ENCODE results near the gene REL. TPM values are rescaled to one million over a fixed set of nuclear protein-coding genes. Genes with fewer than 3 reads are reported as not detected.

The REL gene
- total and polyA plus RNA-seq, 9 of the 15 experiments (the other 6 are each of a cell fraction or from before 2014, with no cell fraction given) = 0.63 to 8.6 (median 6.3) TPM

- Histone ChIP-seq H3K27me3 (ENCODE audit: control insufficient read depth in 2 of 2, insufficient read depth in 2 of 2, low read length in 2 of 2) (no peaks in the 10 kb centered on the region), H3K4me3 (no peak overlapping the region), H3K79me2 (ENCODE audit: control insufficient read depth, insufficient read depth, low read length) (no peaks in the 10 kb centered on the region), H3K4me1 (replicated peaks in 1 of 2; ENCODE audit: control insufficient read depth in 2 of 2, insufficient read depth in 2 of 2, low read length in 2 of 2) (peaks cover 4 to 15% of the 10 kb centered on the region in 2 experiments; a peak in 4 of 5 replicates), H3K9me3 (replicated peaks; ENCODE audit: control insufficient read depth, insufficient read depth, low read depth, low read length) (no peaks in the 10 kb centered on the region; the same call in 1 of the 2 replicates), H3K27ac (ENCODE audit: extremely low read depth, low read depth, low read length) (no peak overlapping the region), H2AFZ (ENCODE audit: low read depth, low read length) (0 out of 2 replicates have a peak overlapping the region, but pooled peaks have one; percentile 33), H4K20me1 (replicated peaks; ENCODE audit: control insufficient read depth, insufficient read depth, low read length) (no peaks in the 10 kb centered on the region), H3K9ac (ENCODE audit: insufficient read depth in 1 of 2, low read depth in 2 of 2, low read length in 2 of 2) (no peak overlapping the region), H3K4me2 (ENCODE audit: insufficient read depth, low read length) (no peak overlapping the region), H3K9me1 (ENCODE audit: control insufficient read depth, insufficient read depth, low read length) (no peaks in the 10 kb centered on the region), H3K36me3 (ENCODE audit: control insufficient read depth, insufficient read depth, low read length) (no peaks in the 10 kb centered on the region)
- ChIA-PET CTCF (ENCODE audit: low intra/inter-chr PET ratio) (no interaction called here), POLR2A (no interaction called here)
- no TSS peak for BruUV-seq (replicated peaks)
- 69% methylated on average over 3 of the region's 3 CpGs for WGBS (ENCODE audit: insufficient coverage, low coverage, missing lambda C conversion rate)
- in situ Hi-C loops (cut with MboI) (no loop called here), intact Hi-C loops (cut with micrococcal nuclease) (no loop called here)
- ATAC-seq = no peak
- no peak for FAIRE-seq
- DNase-seq (ENCODE audit: extremely low read depth in 1 of 4, low spot score in 3 of 4) = no peak
- TF ChIP-seq USF2 (CRISPR knock-in tag; IDR thresholded peaks at IDR 0.05) (peak; percentile 34), SMARCB1 (IDR thresholded peaks at IDR 0.05; ENCODE audit: insufficient read length, low read depth) (no peak)
Observed at GRCh38 chr2:60858897-60859311, 22.5 kb upstream of the REL start.

GRCh38 chr2:60861736-60862135 is 19.6 kb upstream of the REL start:
- no TSS peak for BruUV-seq (replicated peaks)
- in situ Hi-C loops (cut with MboI) = no loop called here
- Histone ChIP-seq H3K9ac (ENCODE audit: insufficient read depth in 1 of 2, low read depth in 2 of 2, low read length in 2 of 2) (no peak overlapping the region), H3K4me2 (ENCODE audit: insufficient read depth, low read length) (no peak overlapping the region), H3K9me1 (ENCODE audit: control insufficient read depth, insufficient read depth, low read length) (no peaks in the 10 kb centered on the region), H3K4me3 (no peak overlapping the region), H2AFZ (ENCODE audit: low read depth, low read length) (0 out of 2 replicates have a peak overlapping the region, but pooled peaks have one; percentile 9), H3K79me2 (ENCODE audit: control insufficient read depth, insufficient read depth, low read length) (no peaks in the 10 kb centered on the region), H3K27me3 (ENCODE audit: control insufficient read depth in 2 of 2, insufficient read depth in 2 of 2, low read length in 2 of 2) (no peaks in the 10 kb centered on the region), H3K36me3 (ENCODE audit: control insufficient read depth, insufficient read depth, low read length) (no peaks in the 10 kb centered on the region), H4K20me1 (replicated peaks; ENCODE audit: control insufficient read depth, insufficient read depth, low read length) (no peaks in the 10 kb centered on the region), H3K4me1 (replicated peaks in 1 of 2; ENCODE audit: control insufficient read depth in 2 of 2, insufficient read depth in 2 of 2, low read length in 2 of 2) (peaks cover 0 to 5% of the 10 kb centered on the region in 2 experiments; a peak in 2 of 5 replicates), H3K27ac (ENCODE audit: extremely low read depth, low read depth, low read length) (no peak overlapping the region), H3K9me3 (replicated peaks; ENCODE audit: control insufficient read depth, insufficient read depth, low read depth, low read length) (no peaks in the 10 kb centered on the region; the same call in 1 of the 2 replicates)
- CTCF ChIA-PET (ENCODE audit: low intra/inter-chr PET ratio) = no interaction called here
- DNase-seq (ENCODE audit: extremely low read depth in 1 of 4, low spot score in 3 of 4) (no peak), ATAC-seq (no peak), FAIRE-seq (no peak)
- POLR2A ChIA-PET = interaction anchor here (0.7 kb wide), 1 partner anchor 12 kb away, joined by 3 read pairs; no protein-coding TSS in a partner anchor
- WGBS (ENCODE audit: insufficient coverage, low coverage, missing lambda C conversion rate) = 46% methylated on average over 5 of the region's 5 CpGs
- no peak for TF ChIP-seq ZNF133 (CRISPR knock-in tag; IDR thresholded peaks at IDR 0.05)
- TF ChIP-seq BHLHE40 (IDR thresholded peaks at IDR 0.05; ENCODE audit: low read length) = no peak
- no peak for TF ChIP-seq HDGF (IDR thresholded peaks at IDR 0.05)
- TF ChIP-seq HOMEZ (CRISPR knock-in tag; IDR thresholded peaks at IDR 0.05) = no peak
- no peak for TF ChIP-seq SRSF7 (optimal IDR thresholded peaks at IDR 0.05; ENCODE audit: low read depth, low read length)
- TF ChIP-seq POLR3G (IDR thresholded peaks at IDR 0.05; ENCODE audit: extremely low read depth, insufficient read length, insufficient replicate concordance) = no peak
- intact Hi-C loops (cut with micrococcal nuclease) = no loop called here
